GM21737 (cell line): ENCODE results near the gene TM4SF5.

ENCODE experiments used
- ATAC-seq: cut with Tn5 transposase; IDR thresholded peaks from one replicate; pipeline ENCODE4 v1.9.1; 2021; ENCODE audit warnings: mild to moderate bottlenecking, moderate library complexity; ENCODE audit not compliant: unreplicated experiment

TM4SF5 gene

GRCh38 chr17:4771519-4772234 lies at the start of gene TM4SF5:
TM4SF5 (plus strand) TSS chr17:4771886; CDS start chr17:4771923, 37 bp downstream.
- ATAC-seq: no peak

GRCh38 chr17:4722678-4723240 lies 48.9 kb upstream of the TM4SF5 start:
- ATAC-seq: no peak

- ATAC-seq: no peak
Observed at GRCh38 chr17:4724650-4725049, 47.0 kb upstream of the TM4SF5 start.

GRCh38 chr17:4725646-4726310 lies 45.9 kb upstream of the TM4SF5 start:
- ATAC-seq: no peak

GRCh38 chr17:4728124-4728523 lies 43.6 kb upstream of the TM4SF5 start:
- no peak for ATAC-seq

- ATAC-seq: no peak
Observed at GRCh38 chr17:4733073-4733531, 38.6 kb upstream of the TM4SF5 start.

- ATAC-seq: no peak
Observed at GRCh38 chr17:4734857-4735475, 36.7 kb upstream of the TM4SF5 start.

- ATAC-seq: no peak
Observed at GRCh38 chr17:4735876-4736651, 35.6 kb upstream of the TM4SF5 start.

- ATAC-seq: no peak
Observed at GRCh38 chr17:4738136-4739121, 33.3 kb upstream of the TM4SF5 start.

GRCh38 chr17:4739122-4740024 lies 32.3 kb upstream of the TM4SF5 start, which contains the start of the genes CXCL16 and ZMYND15:
CXCL16 (minus strand) TSS chr17:4739928; CDS start chr17:4739339, 589 bp downstream.
ZMYND15 (plus strand) TSS chr17:4739833; CDS start chr17:4740549, 716 bp downstream.
- ATAC-seq: no peak

- ATAC-seq: no peak
Observed at GRCh38 chr17:4740025-4740351, 31.7 kb upstream of the TM4SF5 start.

GRCh38 chr17:4740584-4740983 lies 31.1 kb upstream of the TM4SF5 start:
- ATAC-seq: no peak

GRCh38 chr17:4741544-4741943 lies 30.1 kb upstream of the TM4SF5 start:
- no peak for ATAC-seq

- no peak for ATAC-seq
Observed at GRCh38 chr17:4742133-4742532, 29.6 kb upstream of the TM4SF5 start.

- no peak for ATAC-seq
Observed at GRCh38 chr17:4742629-4743028, 29.1 kb upstream of the TM4SF5 start.

GRCh38 chr17:4743216-4743615 lies 28.5 kb upstream of the TM4SF5 start:
- no peak for ATAC-seq

GRCh38 chr17:4743898-4744297 lies 27.8 kb upstream of the TM4SF5 start:
- ATAC-seq: no peak
